K562 (cell line): ENCODE data around the gene TTC8.

ENCODE experiments used
- CREB1 ChIP-seq, 2 experiments: sonication (generic) in 1 of 2; formaldehyde crosslinking in 1 of 2; IDR thresholded peaks; 2 replicates each; pipeline versions ENCODE4 v1.6.1 to v1.8.0; 2012 to 2022; ENCODE audit warnings: inconsistent platforms in 1 of 2, mild to moderate bottlenecking in 1 of 2, missing genetic modification reagents in 1 of 2, moderate library complexity in 1 of 2
- JUNB ChIP-seq: fragments of 450-650 bp; formaldehyde crosslinking; conservative IDR thresholded peaks from 2 replicates; pipeline ENCODE4 v1.4.0; 2020; ENCODE audit warnings: mild to moderate bottlenecking
- POLR2AphosphoS5 ChIP-seq: IDR thresholded peaks from 2 replicates; pipeline ENCODE4 v1.6.1; 2011; ENCODE audit warnings: mild to moderate bottlenecking, low read depth, low read length, moderate library complexity; ENCODE audit not compliant: control insufficient read depth, insufficient read depth
- REST ChIP-seq, 2 experiments: fragments of 450-650 bp; formaldehyde crosslinking in 1 of 2; IDR thresholded peaks; 2 replicates each; pipeline versions ENCODE4 v1.4.0 to v1.6.1; 2014 to 2020; ENCODE audit warnings: mild to moderate bottlenecking in 2 of 2, borderline replicate concordance in 1 of 2, low read depth in 1 of 2
- ZFP91 ChIP-seq: sonication (generic); formaldehyde crosslinking; IDR thresholded peaks from 2 replicates; pipeline ENCODE4 v1.8.0; 2022; ENCODE audit warnings: mild to moderate bottlenecking, missing genetic modification reagents
- ZFX ChIP-seq: sonication (generic); formaldehyde crosslinking; IDR thresholded peaks from 2 replicates; pipeline ENCODE4 v1.8.0; 2022; ENCODE audit warnings: mild to moderate bottlenecking, missing genetic modification reagents, moderate library complexity
- ZNF354B ChIP-seq: fragments of 250-450 bp; sonication (Bioruptor Pico); IDR thresholded peaks from 2 replicates; pipeline ENCODE4 v1.4.0; 2020
- TF ChIP-seq, protein P1 (sequence below), 3 experiments: IDR thresholded peaks in 2 of 3; conservative IDR thresholded peaks in 1 of 3; 2 replicates each; pipeline ENCODE4 v1.5.1; 2011 to 2012; ENCODE audit warnings: low read length in 3 of 3, mild to moderate bottlenecking in 3 of 3, control low read depth in 2 of 3, improper control_type of control experiment in 1 of 3, inconsistent platforms in 1 of 3, low read depth in 1 of 3, mixed read lengths in 1 of 3, moderate library complexity in 1 of 3; ENCODE audit not compliant: insufficient read depth in 2 of 3
- TF ChIP-seq, protein P2 (sequence below): sonication (generic); formaldehyde crosslinking; IDR thresholded peaks from 2 replicates; pipeline ENCODE4 v1.9.0; 2022; ENCODE audit warnings: mild to moderate bottlenecking, missing genetic modification reagents
- TF ChIP-seq, protein P3 (sequence below): sonication (generic); formaldehyde crosslinking; IDR thresholded peaks from 2 replicates; pipeline ENCODE4 v1.8.0; 2022; ENCODE audit warnings: mild to moderate bottlenecking, missing genetic modification reagents

DNA sequence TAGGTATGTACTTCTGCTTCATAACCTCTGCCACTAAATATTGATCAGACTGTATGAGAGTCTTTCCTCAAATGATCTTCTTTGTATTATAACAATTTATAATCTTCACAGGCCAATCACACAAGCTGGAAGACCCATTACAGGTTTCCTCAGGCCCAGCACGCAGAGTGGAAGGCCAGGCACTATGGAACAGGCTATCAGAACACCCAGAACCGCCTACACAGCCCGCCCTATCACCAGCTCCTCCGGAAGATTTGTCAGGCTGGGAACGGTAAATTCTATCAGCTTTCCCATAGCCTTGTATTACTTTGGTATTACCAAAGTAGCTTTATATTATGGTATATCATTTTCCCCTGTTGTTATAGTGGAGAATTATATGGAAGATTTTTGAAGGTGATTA is 16.5 kb downstream of the TTC8 start:
- TF ChIP-seq CREB1 (IDR thresholded peaks at IDR 0.05) (no peak), CREB1 (CRISPR knock-in tag; IDR thresholded peaks at IDR 0.05) (no peak), ZNF354B (CRISPR knock-in tag) (no peak), REST (IDR thresholded peaks at IDR 0.05; ENCODE audit: borderline replicate concordance) (no peak), REST (CRISPR knock-in tag; IDR thresholded peaks at IDR 0.05; ENCODE audit: low read depth) (no peak), POLR2AphosphoS5 (no peak), JUNB (CRISPR knock-in tag) (no peak), ZFP91 (CRISPR knock-in tag) (no peak), ZFX (CRISPR knock-in tag) (no peak)
- TF ChIP-seq, protein P1, sequence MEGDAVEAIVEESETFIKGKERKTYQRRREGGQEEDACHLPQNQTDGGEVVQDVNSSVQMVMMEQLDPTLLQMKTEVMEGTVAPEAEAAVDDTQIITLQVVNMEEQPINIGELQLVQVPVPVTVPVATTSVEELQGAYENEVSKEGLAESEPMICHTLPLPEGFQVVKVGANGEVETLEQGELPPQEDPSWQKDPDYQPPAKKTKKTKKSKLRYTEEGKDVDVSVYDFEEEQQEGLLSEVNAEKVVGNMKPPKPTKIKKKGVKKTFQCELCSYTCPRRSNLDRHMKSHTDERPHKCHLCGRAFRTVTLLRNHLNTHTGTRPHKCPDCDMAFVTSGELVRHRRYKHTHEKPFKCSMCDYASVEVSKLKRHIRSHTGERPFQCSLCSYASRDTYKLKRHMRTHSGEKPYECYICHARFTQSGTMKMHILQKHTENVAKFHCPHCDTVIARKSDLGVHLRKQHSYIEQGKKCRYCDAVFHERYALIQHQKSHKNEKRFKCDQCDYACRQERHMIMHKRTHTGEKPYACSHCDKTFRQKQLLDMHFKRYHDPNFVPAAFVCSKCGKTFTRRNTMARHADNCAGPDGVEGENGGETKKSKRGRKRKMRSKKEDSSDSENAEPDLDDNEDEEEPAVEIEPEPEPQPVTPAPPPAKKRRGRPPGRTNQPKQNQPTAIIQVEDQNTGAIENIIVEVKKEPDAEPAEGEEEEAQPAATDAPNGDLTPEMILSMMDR (IDR thresholded peaks at IDR 0.05 in 2 of 3, conservative IDR thresholded peaks at IDR 0.05 in 1 of 3; ENCODE audit: insufficient read depth in 2 of 3, low read depth in 1 of 3, low read length in 3 of 3): no peak
- TF ChIP-seq, protein P2, sequence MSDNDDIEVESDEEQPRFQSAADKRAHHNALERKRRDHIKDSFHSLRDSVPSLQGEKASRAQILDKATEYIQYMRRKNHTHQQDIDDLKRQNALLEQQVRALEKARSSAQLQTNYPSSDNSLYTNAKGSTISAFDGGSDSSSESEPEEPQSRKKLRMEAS: no peak
- TF ChIP-seq, protein P3, sequence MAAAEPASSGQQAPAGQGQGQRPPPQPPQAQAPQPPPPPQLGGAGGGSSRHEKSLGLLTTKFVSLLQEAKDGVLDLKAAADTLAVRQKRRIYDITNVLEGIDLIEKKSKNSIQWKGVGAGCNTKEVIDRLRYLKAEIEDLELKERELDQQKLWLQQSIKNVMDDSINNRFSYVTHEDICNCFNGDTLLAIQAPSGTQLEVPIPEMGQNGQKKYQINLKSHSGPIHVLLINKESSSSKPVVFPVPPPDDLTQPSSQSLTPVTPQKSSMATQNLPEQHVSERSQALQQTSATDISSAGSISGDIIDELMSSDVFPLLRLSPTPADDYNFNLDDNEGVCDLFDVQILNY (CRISPR knock-in tag): no peak
